ENCODE data around the gene CHST9. TPM values are rescaled to one million over a fixed set of nuclear protein-coding genes. Genes with fewer than 3 reads are reported as not detected.

CHST9 gene
- total and polyA plus RNA-seq, 2 of the 4 experiments (the other 2 are of a cell fraction), result not detected

- Histone ChIP-seq H3K4ac (ENCODE audit: low read depth, low read length) (no peak overlapping the region), H3K36me3 (ENCODE audit: control insufficient read depth, insufficient read depth, low read length) (no peaks in the 10 kb centered on the region), H2AK9ac (replicated peaks; ENCODE audit: low read depth, low read length, poor library complexity) (no peak overlapping the region), H3K79me1 (ENCODE audit: low read depth in 1 of 2, low read length in 2 of 2) (no peaks in the 10 kb centered on the region), H2BK5ac (ENCODE audit: low read depth, low read length, poor library complexity, severe bottlenecking) (no peak overlapping the region), H2AK5ac (ENCODE audit: low read depth, low read length) (no peak overlapping the region), H3K27me3 (ENCODE audit: control insufficient read depth, insufficient read depth, low read length) (no peaks in the 10 kb centered on the region), H2BK120ac (ENCODE audit: low read depth, low read length) (no peak overlapping the region), H3K14ac (replicated peaks; ENCODE audit: low read depth, low read length) (no peak overlapping the region), H4K20me1 (ENCODE audit: insufficient read depth, low read length) (no peaks in the 10 kb centered on the region), H2BK20ac (ENCODE audit: low read depth, low read length) (no peak overlapping the region), H3K4me2 (ENCODE audit: low read depth, low read length) (no peak overlapping the region), H3K4me1 (ENCODE audit: control insufficient read depth, insufficient read depth, low read length) (no peaks in the 10 kb centered on the region), H3K4me3 (ENCODE audit: insufficient read depth, low read depth, low read length) (no peak overlapping the region), H4K5ac (ENCODE audit: low read depth, low read length) (no peak overlapping the region), H2AFZ (replicated peaks; ENCODE audit: low read length, poor library complexity) (no peak overlapping the region), H2BK15ac (ENCODE audit: low read depth, low read length) (no peak overlapping the region), H3K23ac (ENCODE audit: low read depth, low read length) (no peak overlapping the region), H4K8ac (ENCODE audit: low read depth in 2 of 2, low read length in 2 of 2) (no peak overlapping the region), H3K56ac (ENCODE audit: extremely low read depth, insufficient read depth, low read length) (no peak overlapping the region), H3K9ac (ENCODE audit: low read depth, low read length) (no peak overlapping the region), H3K9me3 (ENCODE audit: control insufficient read depth, insufficient read depth, low read length) (peaks cover 7% of the 10 kb centered on the region), H3K9me1 (ENCODE audit: insufficient read depth, low read length) (no peaks in the 10 kb centered on the region), H3K18ac (ENCODE audit: low read depth, low read length) (no peak overlapping the region), H3K27ac (ENCODE audit: insufficient read depth, low read length) (no peak overlapping the region), H4K91ac (ENCODE audit: insufficient read depth, low read depth, low read length) (no peak overlapping the region)
- dilution Hi-C loops (cut with HindIII; ENCODE audit: low sequenced_read_pairs, unreplicated experiment), result no loop called here
- no TSS peak for BruUV-seq (replicated peaks)
- TF ChIP-seq MAFK (IDR thresholded peaks at IDR 0.05; ENCODE audit: low read depth, low read length) (no peak), MAZ (IDR thresholded peaks at IDR 0.05; ENCODE audit: borderline replicate concordance, low read depth, low read length) (no peak), CHD1 (IDR thresholded peaks at IDR 0.05; ENCODE audit: low read depth, low read length) (no peak), CEBPB (IDR thresholded peaks at IDR 0.05; ENCODE audit: low read depth, low read length) (no peak), ELK1 (IDR thresholded peaks at IDR 0.05; ENCODE audit: borderline replicate concordance, low read depth, low read length) (no peak), USF2 (IDR thresholded peaks at IDR 0.05; ENCODE audit: low read depth, low read length) (no peak), BHLHE40 (IDR thresholded peaks at IDR 0.05; ENCODE audit: low read depth, low read length) (no peak), CTCF (conservative IDR thresholded peaks at IDR 0.05; ENCODE audit: low read depth, low read length) (no peak), RCOR1 (IDR thresholded peaks at IDR 0.05; ENCODE audit: insufficient replicate concordance, low read length) (no peak), POLR2A (IDR thresholded peaks at IDR 0.05; ENCODE audit: low read depth, low read length) (no peak), RFX5 (IDR thresholded peaks at IDR 0.05; ENCODE audit: low read depth, low read length) (no peak), FOS (IDR thresholded peaks at IDR 0.05; ENCODE audit: low read depth, low read length) (no peak)
- no peak for ATAC-seq (ENCODE audit: low read depth)
- no CpG with 5 or more reads among the region's 6 CpGs for WGBS, 2 experiments (ENCODE audit: extremely low coverage in 2 of 2, insufficient read length in 1 of 2)
- CTCF ChIA-PET, result no interaction called here
- POLR2A ChIA-PET (ENCODE audit: unreplicated experiment), result no interaction called here
- intact Hi-C loops (cut with micrococcal nuclease), result no loop called here
- DNase-seq, result no peak
- in situ Hi-C loops (cut with MboI; ENCODE audit: low sequenced_read_pairs), result no loop called here
These were observed 243.5 kb downstream of the CHST9 start for GRCh38 chr18:26941584-26941983.

Measured in IMR-90 (cell line).